22Rv1 (cell line): Measurements from ENCODE around the gene CRABP1.

ENCODE experiments used
- ZFX ChIP-seq: fragments of 450-650 bp; IDR thresholded peaks from 2 replicates; pipeline ENCODE4 v1.6.1; 2017; ENCODE audit warnings: antibody characterized with exemption, borderline replicate concordance
- TF ChIP-seq, protein P1 (sequence below): fragments of 450-650 bp; IDR thresholded peaks from 2 replicates; pipeline ENCODE4 v1.5.1; 2017; ENCODE audit warnings: mild to moderate bottlenecking

DNA sequence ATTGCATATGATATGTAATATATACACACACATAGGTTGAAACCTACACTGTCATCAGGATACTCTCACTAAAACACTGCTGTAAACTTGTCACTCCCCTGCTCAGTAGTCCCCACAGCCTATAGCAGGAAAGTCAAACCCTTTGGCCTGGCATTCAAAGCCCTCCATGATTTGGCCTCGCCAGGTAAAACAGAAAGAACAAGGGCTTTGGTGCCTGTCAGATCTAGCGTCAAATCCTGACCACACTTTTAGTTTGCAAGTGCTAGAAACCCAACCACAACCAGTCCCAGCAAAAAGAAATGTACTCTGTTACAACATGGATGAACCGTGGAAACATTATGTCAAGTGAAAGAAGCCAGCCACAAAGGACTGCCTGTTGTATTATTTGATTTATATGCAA is 11.4 kb downstream of the CRABP1 start:
- TF ChIP-seq, protein P1, sequence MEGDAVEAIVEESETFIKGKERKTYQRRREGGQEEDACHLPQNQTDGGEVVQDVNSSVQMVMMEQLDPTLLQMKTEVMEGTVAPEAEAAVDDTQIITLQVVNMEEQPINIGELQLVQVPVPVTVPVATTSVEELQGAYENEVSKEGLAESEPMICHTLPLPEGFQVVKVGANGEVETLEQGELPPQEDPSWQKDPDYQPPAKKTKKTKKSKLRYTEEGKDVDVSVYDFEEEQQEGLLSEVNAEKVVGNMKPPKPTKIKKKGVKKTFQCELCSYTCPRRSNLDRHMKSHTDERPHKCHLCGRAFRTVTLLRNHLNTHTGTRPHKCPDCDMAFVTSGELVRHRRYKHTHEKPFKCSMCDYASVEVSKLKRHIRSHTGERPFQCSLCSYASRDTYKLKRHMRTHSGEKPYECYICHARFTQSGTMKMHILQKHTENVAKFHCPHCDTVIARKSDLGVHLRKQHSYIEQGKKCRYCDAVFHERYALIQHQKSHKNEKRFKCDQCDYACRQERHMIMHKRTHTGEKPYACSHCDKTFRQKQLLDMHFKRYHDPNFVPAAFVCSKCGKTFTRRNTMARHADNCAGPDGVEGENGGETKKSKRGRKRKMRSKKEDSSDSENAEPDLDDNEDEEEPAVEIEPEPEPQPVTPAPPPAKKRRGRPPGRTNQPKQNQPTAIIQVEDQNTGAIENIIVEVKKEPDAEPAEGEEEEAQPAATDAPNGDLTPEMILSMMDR, result no peak
- TF ChIP-seq ZFX, result no peak
